Inflammatory macrophage treated with lipopolysaccharide for 1 hour (primary cell): ENCODE results near the gene ADGRB3.
"Not testable (repeated sequence)": the region's sequence is repeated elsewhere in the genome, so short reads cannot be mapped to it uniquely, and the experiment has no call there.

Experiments used
- DNase-seq, 2 donors: peaks; one replicate each; pipeline ENCODE4 v3.0.0-alpha.2; 2020 to 2022

Gene ADGRB3

GRCh38 chr6:68743099-68743498, 108.0 kb downstream of the ADGRB3 start:
- no peak for DNase-seq

- not testable (repeated sequence) for DNase-seq
Observed at GRCh38 chr6:68744376-68744775, 109.3 kb downstream of the ADGRB3 start.

- no peak for DNase-seq
Observed at GRCh38 chr6:68746376-68746775, 111.3 kb downstream of the ADGRB3 start.

GRCh38 chr6:68747110-68747790, 112.2 kb downstream of the ADGRB3 start:
- no peak for DNase-seq

GRCh38 chr6:68747832-68748231, 112.8 kb downstream of the ADGRB3 start:
- not testable (repeated sequence) for DNase-seq

- DNase-seq = peak; percentile 33 to 60
Observed at GRCh38 chr6:68754681-68755213, 119.7 kb downstream of the ADGRB3 start.

GRCh38 chr6:68756454-68757375, 121.6 kb downstream of the ADGRB3 start:
- DNase-seq = peak; percentile 49 to 57

- no peak for DNase-seq
Observed at GRCh38 chr6:68757821-68758220, 122.7 kb downstream of the ADGRB3 start.

GRCh38 chr6:68758559-68758958, 123.5 kb downstream of the ADGRB3 start:
- DNase-seq = no peak

GRCh38 chr6:68760485-68760884, 125.4 kb downstream of the ADGRB3 start:
- DNase-seq = no peak

- DNase-seq = no peak
Observed at GRCh38 chr6:68760941-68761676, 126.0 kb downstream of the ADGRB3 start.

- DNase-seq = no peak
Observed at GRCh38 chr6:68761985-68762384, 126.9 kb downstream of the ADGRB3 start.

- no peak for DNase-seq
Observed at GRCh38 chr6:68771426-68771825, 136.3 kb downstream of the ADGRB3 start.

- no peak for DNase-seq
Observed at GRCh38 chr6:68774843-68775242, 139.8 kb downstream of the ADGRB3 start.

GRCh38 chr6:68776354-68776753, 141.3 kb downstream of the ADGRB3 start:
- no peak for DNase-seq

- DNase-seq = no peak
Observed at GRCh38 chr6:68777956-68778355, 142.9 kb downstream of the ADGRB3 start.

GRCh38 chr6:68778356-68779020, 143.4 kb downstream of the ADGRB3 start:
- DNase-seq = peak; percentile 33 to 67

GRCh38 chr6:68779366-68779765, 144.3 kb downstream of the ADGRB3 start:
- DNase-seq = no peak

- DNase-seq = not testable (repeated sequence)
Observed at GRCh38 chr6:68790128-68790527, 155.0 kb downstream of the ADGRB3 start.

- not testable (repeated sequence) for DNase-seq
Observed at GRCh38 chr6:68814976-68815375, 179.9 kb downstream of the ADGRB3 start.

- no peak for DNase-seq
Observed at GRCh38 chr6:68826501-68826900, 191.4 kb downstream of the ADGRB3 start.

GRCh38 chr6:68834551-68834950, 199.5 kb downstream of the ADGRB3 start:
- no peak for DNase-seq
